Measurements from ENCODE around the gene NXN.
"Not testable (repeated sequence)": the region's sequence is repeated elsewhere in the genome, so short reads cannot be mapped to it uniquely, and the experiment has no call there.

The NXN gene

GRCh38 chr17:951325-952132 is 28.0 kb downstream of the NXN start:
- DNase-seq, result no peak

DNA sequence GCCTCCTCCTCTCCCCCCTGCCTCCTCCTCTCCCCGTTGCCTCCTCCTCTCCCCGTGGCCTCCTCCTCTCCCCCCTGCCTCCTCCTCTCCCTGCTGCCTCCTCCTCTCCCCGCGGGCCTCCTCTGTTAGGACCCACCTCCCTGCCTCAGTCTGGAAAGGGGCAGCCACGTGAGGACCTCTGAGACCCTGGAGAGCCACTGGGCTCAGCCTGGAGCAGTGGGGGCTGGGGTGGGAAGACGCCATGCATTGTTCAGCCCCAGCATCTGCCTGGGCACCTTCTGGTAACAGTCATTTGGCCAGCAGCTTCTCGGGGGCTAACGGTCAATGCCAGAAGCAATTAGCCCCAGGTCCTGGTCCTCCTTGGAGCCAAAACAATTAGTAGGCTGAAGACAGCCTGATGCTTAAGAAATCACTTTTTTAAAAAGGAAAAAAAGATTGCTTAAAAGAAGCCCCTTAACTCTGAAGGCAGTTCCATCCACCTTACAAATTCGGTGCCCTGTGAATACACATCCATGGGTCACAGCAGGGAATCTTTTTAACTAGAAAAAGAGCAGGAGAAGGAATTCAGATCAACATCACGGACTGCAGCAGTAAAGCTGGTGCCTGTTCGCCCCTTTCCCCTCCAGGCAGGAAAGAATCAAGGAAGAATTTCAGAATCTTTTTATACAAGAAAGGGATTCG is 29.8 kb downstream of the NXN start:
- no peak for DNase-seq

DNA sequence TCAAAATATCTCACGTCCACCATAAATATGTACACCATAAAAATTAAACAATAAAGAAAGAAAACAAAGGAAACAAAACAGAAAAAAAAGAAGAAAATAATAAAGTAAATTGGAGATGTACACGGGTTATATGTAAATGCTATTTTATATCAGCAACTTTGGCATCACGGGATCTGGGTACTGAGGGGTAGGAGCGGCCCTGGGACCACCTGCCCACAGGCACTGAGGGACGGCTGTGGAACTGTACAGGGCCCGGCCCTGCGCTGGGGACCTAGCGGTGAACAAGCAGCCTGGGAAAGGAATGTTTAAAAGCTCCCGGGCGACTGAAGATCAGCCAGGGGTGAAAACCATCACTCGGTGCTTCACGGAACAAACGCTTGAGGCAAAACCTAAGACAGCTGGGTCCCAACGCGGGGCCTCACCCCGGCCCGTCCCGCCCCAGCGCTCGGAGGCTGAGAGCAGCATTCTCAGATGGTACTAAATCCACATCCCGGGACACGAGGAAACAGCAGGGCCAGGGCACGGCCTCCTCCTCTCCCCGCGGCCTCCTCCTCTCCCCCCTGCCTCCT is 31.2 kb downstream of the NXN start:
- DNase-seq, result no peak

GRCh38 chr17:946510-947236 is 32.9 kb downstream of the NXN start:
- DNase-seq, result no peak

DNA sequence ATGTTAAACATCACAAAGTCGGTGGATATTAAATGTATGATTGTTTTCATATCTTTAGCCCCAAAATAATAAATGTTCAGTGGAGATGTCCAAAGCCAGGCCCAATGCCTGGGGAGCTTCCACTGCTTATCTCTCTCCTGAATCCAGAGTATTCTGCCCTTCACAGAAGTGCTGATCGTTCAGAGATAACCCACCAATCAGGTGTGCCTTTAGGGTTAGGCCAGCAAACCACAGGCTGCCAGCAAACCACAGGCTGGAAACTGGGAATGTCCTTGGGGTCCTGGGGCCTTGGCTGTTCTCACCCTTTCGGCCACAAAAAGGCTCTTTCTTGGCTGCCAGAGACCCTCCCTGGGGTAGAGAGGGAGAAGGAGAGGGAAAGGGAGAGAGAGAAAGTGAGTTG is 33.9 kb downstream of the NXN start:
- no peak for DNase-seq

DNA sequence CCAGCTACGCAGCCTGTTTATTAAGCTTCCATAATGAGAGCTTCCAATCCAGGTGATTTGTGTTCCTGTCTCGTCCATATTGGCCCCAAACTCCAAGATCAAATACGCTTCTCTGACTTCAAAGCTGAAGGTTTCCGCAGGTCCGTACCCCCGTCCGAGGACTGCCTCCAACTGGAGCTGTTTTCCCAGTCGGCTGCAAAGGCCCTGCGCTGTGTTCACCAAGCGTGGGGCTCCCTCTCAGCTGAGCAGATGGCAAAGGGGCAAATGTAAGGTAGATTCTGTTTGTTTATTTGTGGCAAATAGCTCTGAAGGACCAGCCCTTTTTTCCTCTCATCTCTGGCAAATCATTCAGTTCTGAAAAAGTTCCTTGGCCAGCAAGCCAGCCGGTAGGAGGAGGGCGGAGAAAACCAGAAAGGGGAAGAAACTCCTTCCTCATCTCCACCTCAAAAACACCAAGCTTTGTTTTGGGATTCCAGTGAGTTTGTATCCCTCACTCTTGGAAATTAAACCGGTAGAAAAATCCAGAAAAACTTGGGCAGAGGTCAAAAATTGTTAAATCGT is 35.2 kb downstream of the NXN start:
- no peak for DNase-seq

- no peak for DNase-seq
These were observed 44.1 kb downstream of the NXN start for GRCh38 chr17:935485-935884.

GRCh38 chr17:933312-934073 is 46.1 kb downstream of the NXN start:
- no peak for DNase-seq

GRCh38 chr17:930258-930657 is 49.3 kb downstream of the NXN start:
- no peak for DNase-seq

DNA sequence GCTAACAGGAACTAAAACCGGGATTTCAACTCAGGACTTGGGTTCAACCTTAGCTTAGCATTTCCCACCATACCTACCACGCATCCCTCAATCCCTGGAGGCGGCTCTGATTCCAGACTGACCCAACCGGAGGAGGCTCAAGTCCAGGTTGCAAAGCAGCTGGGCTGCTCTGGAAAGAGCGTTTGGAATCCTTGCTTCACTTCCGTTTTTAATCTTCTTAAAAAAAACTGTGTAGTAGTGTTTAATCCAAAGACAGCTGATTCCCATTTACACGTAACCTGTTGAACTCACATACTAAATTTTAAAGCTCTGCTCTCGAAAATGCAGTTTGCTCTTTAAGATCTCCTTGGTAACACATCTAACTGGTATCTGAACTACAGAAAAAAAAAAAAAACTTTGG is 50.0 kb downstream of the NXN start:
- DNase-seq, result no peak

DNA sequence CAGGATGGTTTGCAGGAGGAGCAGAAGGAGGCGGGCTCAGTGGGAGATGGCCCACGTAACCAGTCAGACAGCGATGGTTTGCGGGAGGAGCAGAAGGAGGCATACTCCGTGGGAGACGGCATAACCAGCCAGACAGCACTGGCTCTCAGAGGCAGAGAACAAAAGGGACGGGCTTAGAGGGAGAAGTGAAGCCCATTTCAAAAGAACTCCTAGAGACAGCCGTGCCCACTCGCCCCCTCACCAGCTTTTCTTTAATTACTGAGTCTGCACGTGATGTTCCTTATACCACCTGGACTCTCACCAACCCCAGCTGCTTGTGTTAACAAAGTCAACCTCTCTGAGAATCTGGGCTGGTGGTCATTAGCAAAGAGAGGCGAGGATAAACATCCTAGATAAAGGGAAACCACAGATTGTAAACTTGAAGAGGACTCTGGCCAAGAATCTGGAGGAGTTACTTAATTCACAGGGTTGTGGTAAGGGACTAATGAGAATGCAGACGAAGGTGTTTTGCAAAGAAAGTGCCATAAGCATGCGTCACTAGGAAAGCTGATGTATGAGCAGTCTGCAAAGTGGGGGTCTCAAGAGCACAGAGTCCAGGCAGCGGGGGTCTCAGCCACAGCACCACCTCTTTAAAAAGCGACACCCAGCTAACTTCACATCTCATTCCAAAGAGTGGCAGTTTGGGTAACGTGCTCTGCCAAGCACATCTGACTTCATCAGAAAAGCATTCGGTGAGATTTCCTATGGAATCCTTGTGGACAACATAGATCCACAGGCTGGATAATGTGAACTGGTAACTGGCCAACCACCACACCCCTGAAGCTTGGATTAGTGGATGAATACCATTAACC is 51.7 kb downstream of the NXN start:
- no peak for DNase-seq

DNA sequence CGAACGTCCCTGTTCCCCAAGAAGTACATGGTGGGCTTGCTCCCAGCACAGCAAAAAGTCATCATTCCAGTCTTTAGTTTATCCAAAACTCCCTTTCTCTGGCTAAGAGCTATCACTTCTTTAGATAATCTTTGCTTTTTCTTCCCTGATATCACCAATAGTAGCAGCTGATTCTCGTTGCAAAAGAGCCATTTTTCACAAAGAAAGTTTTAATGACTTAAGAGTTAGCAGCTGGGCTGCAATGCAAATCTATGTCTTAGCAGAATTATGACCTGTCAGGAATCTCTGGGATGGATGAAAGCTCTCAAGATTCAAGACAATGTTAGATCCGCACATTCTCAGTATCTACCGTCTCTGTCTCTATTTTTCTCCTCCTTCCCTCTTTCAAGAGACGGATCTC is 53.8 kb downstream of the NXN start:
- DNase-seq, result no peak

DNA sequence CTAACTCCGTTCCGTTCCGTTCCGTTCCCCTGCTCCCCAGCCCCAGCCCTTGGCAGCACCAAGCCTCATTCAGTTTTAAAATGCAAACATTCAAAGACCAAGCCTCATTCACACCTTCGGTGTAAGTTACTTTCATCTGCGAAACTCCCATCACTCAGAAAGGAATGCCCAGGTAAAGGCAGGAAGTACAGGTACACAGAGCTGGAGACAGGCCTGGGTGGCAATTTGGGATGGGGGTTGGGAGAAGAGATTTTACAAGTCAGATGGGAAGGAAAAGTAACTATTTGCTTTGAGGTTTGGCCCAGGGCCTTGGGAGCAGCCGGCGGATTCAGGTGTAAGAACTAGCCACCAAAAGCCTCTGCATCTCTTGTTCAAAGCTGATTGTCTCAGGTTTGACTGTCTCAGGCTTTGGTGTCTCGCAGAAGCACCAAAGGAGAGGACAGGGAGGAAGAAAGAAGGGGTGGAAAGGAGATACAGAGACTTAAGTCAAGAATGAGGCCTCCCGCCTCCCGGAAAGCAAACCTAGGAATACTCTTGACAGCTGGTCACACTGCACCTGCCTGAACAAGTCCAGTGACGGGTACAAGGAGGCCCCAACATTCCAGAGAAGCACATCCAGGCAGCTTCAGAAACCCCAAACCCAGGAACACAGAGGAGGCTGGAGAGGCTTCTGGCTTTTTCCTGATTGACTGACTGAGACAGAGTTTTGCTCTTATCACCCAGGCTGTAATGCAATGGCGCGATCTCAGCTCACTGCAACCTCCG is 54.7 kb downstream of the NXN start:
- no peak for DNase-seq

DNA sequence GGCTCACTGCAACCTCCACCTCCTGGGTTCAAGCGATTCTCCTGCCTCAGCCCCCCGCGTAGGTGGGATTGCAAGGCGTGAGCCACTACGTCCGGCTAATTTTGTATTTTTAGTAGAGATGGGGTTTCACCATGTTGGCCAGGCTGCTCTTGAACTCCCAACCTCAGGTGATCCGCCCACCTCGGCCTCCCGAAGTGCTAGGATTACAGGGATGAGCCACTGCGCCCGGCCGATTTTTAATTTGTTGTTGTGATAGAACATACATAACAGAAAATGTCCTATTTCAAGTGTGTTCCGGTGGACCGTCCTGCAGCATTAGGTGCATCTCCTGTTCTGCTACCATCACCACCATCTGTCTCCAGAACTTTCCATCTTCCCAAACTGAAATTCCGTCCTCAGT is 55.3 kb downstream of the NXN start:
- not testable (repeated sequence) for DNase-seq

- DNase-seq, result no peak
These were observed 55.9 kb downstream of the NXN start for GRCh38 chr17:923633-924032.

DNA sequence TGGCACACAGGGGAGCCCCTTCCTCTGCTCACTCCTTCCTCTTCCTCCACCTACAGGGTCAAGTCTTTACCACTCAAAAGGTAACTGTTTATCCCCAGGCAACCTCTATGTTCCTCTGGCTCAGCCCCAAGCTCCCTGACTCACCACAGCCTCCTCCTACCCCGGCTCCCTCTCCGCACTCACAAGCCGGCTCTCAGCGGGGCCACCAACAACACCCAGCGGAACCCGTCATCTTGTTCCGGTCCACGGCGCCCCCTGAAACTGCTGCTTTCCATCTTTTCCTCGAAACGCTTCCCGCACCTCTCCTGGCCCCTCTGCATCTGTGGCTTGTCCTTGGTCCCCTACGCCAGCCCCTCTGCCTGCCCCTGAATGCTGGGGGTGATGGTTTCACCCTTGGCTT is 58.4 kb downstream of the NXN start:
- no peak for DNase-seq

DNA sequence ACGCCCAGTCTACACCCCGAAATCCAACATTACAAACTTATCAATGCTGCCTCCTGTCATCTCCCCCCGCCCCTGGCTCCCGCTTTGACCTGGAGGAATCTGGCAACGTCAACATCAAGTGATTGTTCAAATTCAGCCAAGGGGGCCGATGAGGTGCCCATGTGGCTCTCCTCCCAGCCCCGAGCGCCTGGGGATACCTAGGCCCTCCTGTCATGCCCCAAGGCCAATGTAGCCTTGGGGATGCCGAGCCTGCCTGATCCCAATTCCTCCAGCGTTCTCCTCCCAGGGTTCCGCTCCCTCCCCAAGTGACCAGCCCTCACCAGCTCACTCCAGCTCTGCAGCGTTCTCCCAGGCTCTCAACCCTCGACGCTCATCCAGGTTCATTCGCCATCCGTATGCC is 59.4 kb downstream of the NXN start:
- DNase-seq, result no peak

GRCh38 chr17:917941-918740 is 61.4 kb downstream of the NXN start:
- DNase-seq, result no peak

GRCh38 chr17:917391-917811 is 62.2 kb downstream of the NXN start:
- DNase-seq, result no peak

GRCh38 chr17:916315-916714 is 63.3 kb downstream of the NXN start:
- no peak for DNase-seq
